Activated naive CD8-positive, alpha-beta T cell treated with anti-CD3 and anti-CD28 coated beads, Interleukin-2, amount 10 ng/mL, durations not matched to agents 7 days and 5 days (primary cell): ENCODE data around the gene KIF21A. TPM values are rescaled to one million over a fixed set of nuclear protein-coding genes. Genes with fewer than 3 reads are reported as not detected.

Experiments used
- ATAC-seq: fragments of 150-1000 bp; cut with Tn5 transposase; one replicate; pipeline ENCODE4 v1.10.0; 2021; ENCODE audit warnings: low read depth, moderate library complexity
- POLR2A ChIA-PET: fragments of 350-600 bp; sonication (Branson Sonifier 250); formaldehyde crosslinking; loops from one replicate; lab custom pipeline; 2021; ENCODE audit warnings: antibody characterized with exemption; lab: Charles Lee
- DNase-seq: peaks from one replicate; pipeline ENCODE4 v3.0.0; 2021
- H3K27ac Mint-ChIP-seq: one replicate; pipeline ENCODE4 v1.8.0; 2022; ENCODE audit warnings: mild to moderate bottlenecking, mixed read lengths
- H3K27me3 Mint-ChIP-seq: one replicate; pipeline ENCODE4 v1.8.0; 2022; ENCODE audit warnings: mild to moderate bottlenecking, moderate library complexity, mixed read lengths
- H3K36me3 Mint-ChIP-seq: one replicate; pipeline ENCODE4 v1.8.0; 2021; ENCODE audit warnings: mild to moderate bottlenecking, mixed read lengths
- H3K4me1 Mint-ChIP-seq: one replicate; pipeline ENCODE4 v1.8.0; 2021; ENCODE audit warnings: mixed read lengths
- H3K4me3 Mint-ChIP-seq: one replicate; pipeline ENCODE4 v1.8.0; 2022; ENCODE audit warnings: mild to moderate bottlenecking, moderate library complexity, mixed read lengths
- H3K9me3 Mint-ChIP-seq: one replicate; pipeline ENCODE4 v1.8.0; 2021; ENCODE audit warnings: mixed read lengths
- total RNA-seq, 2 experiments: library from RNA; stranded (reverse); gene quantifications; one replicate each; pipeline ENCODE4 v1.2.3, GENCODE V29; 2021

The KIF21A gene
- total RNA-seq, 2 experiments from 2014 or later: 19.6 to 21.4 TPM

GRCh38 chr12:39341761-39342160 lies 101.2 kb downstream of the KIF21A start:
- Mint-ChIP-seq H3K4me3 (no peak overlapping the region), H3K27me3 (no peaks in the 10 kb centered on the region), H3K27ac (no peak overlapping the region), H3K9me3 (no peaks in the 10 kb centered on the region), H3K36me3 (peaks cover 21% of the 10 kb centered on the region), H3K4me1 (no peaks in the 10 kb centered on the region)
- DNase-seq (no peak), ATAC-seq (no peak)
- POLR2A ChIA-PET: no interaction called here

- H3K27ac Mint-ChIP-seq: no peak overlapping the region
Observed at GRCh38 chr12:39341179-39341578, 101.7 kb downstream of the KIF21A start.

GRCh38 chr12:39332661-39333175 lies 110.2 kb downstream of the KIF21A start:
- POLR2A ChIA-PET: no interaction called here
- H3K27me3 Mint-ChIP-seq: no peaks in the 10 kb centered on the region
- DNase-seq: no peak
- no peak for ATAC-seq
- no peak overlapping the region for H3K4me3 Mint-ChIP-seq
- H3K9me3 Mint-ChIP-seq: peaks cover 6% of the 10 kb centered on the region
- H3K4me1 Mint-ChIP-seq: peaks cover 13% of the 10 kb centered on the region
- H3K27ac Mint-ChIP-seq: no peak overlapping the region
- peaks cover 28% of the 10 kb centered on the region for H3K36me3 Mint-ChIP-seq

More at GRCh38 chr12:39341179-39341578, 101.7 kb downstream of the KIF21A start:
- no peak for DNase-seq
- Mint-ChIP-seq H3K27me3 (no peaks in the 10 kb centered on the region), H3K36me3 (peaks cover 21% of the 10 kb centered on the region), H3K4me3 (no peak overlapping the region), H3K4me1 (no peaks in the 10 kb centered on the region), H3K9me3 (no peaks in the 10 kb centered on the region)
- POLR2A ChIA-PET: no interaction called here
- ATAC-seq: no peak

GRCh38 chr12:39331539-39332261 lies 111.2 kb downstream of the KIF21A start:
- Mint-ChIP-seq H3K36me3 (peaks cover 27% of the 10 kb centered on the region), H3K27me3 (no peaks in the 10 kb centered on the region), H3K27ac (peak overlapping the region; percentile 85), H3K9me3 (peaks cover 6% of the 10 kb centered on the region), H3K4me1 (peaks cover 13% of the 10 kb centered on the region), H3K4me3 (peak overlapping the region; percentile 36)
- DNase-seq: no peak
- POLR2A ChIA-PET: no interaction called here
- peak; percentile 47 for ATAC-seq

GRCh38 chr12:39329876-39330275 lies 113.0 kb downstream of the KIF21A start:
- no peak for DNase-seq
- no peaks in the 10 kb centered on the region for H3K27me3 Mint-ChIP-seq
- H3K4me3 Mint-ChIP-seq: no peak overlapping the region
- peaks cover 6% of the 10 kb centered on the region for H3K9me3 Mint-ChIP-seq
- H3K4me1 Mint-ChIP-seq: peaks cover 13% of the 10 kb centered on the region
- peaks cover 27% of the 10 kb centered on the region for H3K36me3 Mint-ChIP-seq
- H3K27ac Mint-ChIP-seq: no peak overlapping the region
- POLR2A ChIA-PET: no interaction called here
- ATAC-seq: no peak

GRCh38 chr12:39329018-39329417 lies 113.9 kb downstream of the KIF21A start:
- DNase-seq (no peak), ATAC-seq (no peak)
- H3K9me3 Mint-ChIP-seq: peaks cover 6% of the 10 kb centered on the region
- POLR2A ChIA-PET: no interaction called here
- H3K36me3 Mint-ChIP-seq: peaks cover 27% of the 10 kb centered on the region
- H3K27me3 Mint-ChIP-seq: no peaks in the 10 kb centered on the region
- H3K4me1 Mint-ChIP-seq: peaks cover 13% of the 10 kb centered on the region
- no peak overlapping the region for H3K4me3 Mint-ChIP-seq
- H3K27ac Mint-ChIP-seq: no peak overlapping the region

- H3K9me3 Mint-ChIP-seq: peaks cover 6% of the 10 kb centered on the region
- H3K4me1 Mint-ChIP-seq: peaks cover 13% of the 10 kb centered on the region
- H3K36me3 Mint-ChIP-seq: peaks cover 27% of the 10 kb centered on the region
- ATAC-seq (no peak), DNase-seq (no peak)
- H3K27me3 Mint-ChIP-seq: no peaks in the 10 kb centered on the region
- H3K27ac Mint-ChIP-seq: no peak overlapping the region
- POLR2A ChIA-PET: no interaction called here
- no peak overlapping the region for H3K4me3 Mint-ChIP-seq
Observed at GRCh38 chr12:39327965-39328364, 115.0 kb downstream of the KIF21A start.

GRCh38 chr12:39327510-39327909 lies 115.4 kb downstream of the KIF21A start:
- Mint-ChIP-seq H3K9me3 (peaks cover 6% of the 10 kb centered on the region), H3K4me1 (peaks cover 13% of the 10 kb centered on the region), H3K27me3 (no peaks in the 10 kb centered on the region), H3K27ac (no peak overlapping the region), H3K4me3 (no peak overlapping the region), H3K36me3 (peaks cover 22% of the 10 kb centered on the region)
- DNase-seq: no peak
- ATAC-seq: no peak
- POLR2A ChIA-PET: no interaction called here

GRCh38 chr12:39319180-39319579 lies 123.7 kb downstream of the KIF21A start:
- Mint-ChIP-seq H3K27ac (no peak overlapping the region), H3K9me3 (no peaks in the 10 kb centered on the region), H3K27me3 (no peaks in the 10 kb centered on the region), H3K4me1 (no peaks in the 10 kb centered on the region), H3K4me3 (no peak overlapping the region), H3K36me3 (peaks cover 3% of the 10 kb centered on the region)
- DNase-seq: no peak
- ATAC-seq: no peak
- POLR2A ChIA-PET: no interaction called here

GRCh38 chr12:39314547-39314946 lies 128.4 kb downstream of the KIF21A start:
- Mint-ChIP-seq H3K4me1 (no peaks in the 10 kb centered on the region), H3K27me3 (no peaks in the 10 kb centered on the region), H3K4me3 (no peak overlapping the region), H3K36me3 (peaks cover 1% of the 10 kb centered on the region), H3K27ac (no peak overlapping the region), H3K9me3 (no peaks in the 10 kb centered on the region)
- ATAC-seq (no peak), DNase-seq (no peak)
- POLR2A ChIA-PET: no interaction called here

GRCh38 chr12:39309516-39309915 lies 133.4 kb downstream of the KIF21A start:
- no peak overlapping the region for H3K4me3 Mint-ChIP-seq
- no peak for DNase-seq
- no peaks in the 10 kb centered on the region for H3K4me1 Mint-ChIP-seq
- H3K27me3 Mint-ChIP-seq: no peaks in the 10 kb centered on the region
- peaks cover 6% of the 10 kb centered on the region for H3K36me3 Mint-ChIP-seq
- no peaks in the 10 kb centered on the region for H3K9me3 Mint-ChIP-seq
- no peak overlapping the region for H3K27ac Mint-ChIP-seq
- no peak for ATAC-seq
- POLR2A ChIA-PET: no interaction called here

- no peak overlapping the region for H3K27ac Mint-ChIP-seq
- no peak overlapping the region for H3K4me3 Mint-ChIP-seq
- H3K4me1 Mint-ChIP-seq: peaks cover 1% of the 10 kb centered on the region
- H3K36me3 Mint-ChIP-seq: peaks cover 19% of the 10 kb centered on the region
- no peaks in the 10 kb centered on the region for H3K9me3 Mint-ChIP-seq
- no peak for ATAC-seq
- no peak for DNase-seq
- H3K27me3 Mint-ChIP-seq: no peaks in the 10 kb centered on the region
- POLR2A ChIA-PET: no interaction called here
Observed at GRCh38 chr12:39301422-39301821, 141.5 kb downstream of the KIF21A start.

- no peak overlapping the region for H3K27ac Mint-ChIP-seq
- no peak overlapping the region for H3K4me3 Mint-ChIP-seq
- POLR2A ChIA-PET: no interaction called here
- DNase-seq (no peak), ATAC-seq (no peak)
- peaks cover 19% of the 10 kb centered on the region for H3K36me3 Mint-ChIP-seq
- H3K9me3 Mint-ChIP-seq: no peaks in the 10 kb centered on the region
- no peaks in the 10 kb centered on the region for H3K27me3 Mint-ChIP-seq
- peaks cover 1% of the 10 kb centered on the region for H3K4me1 Mint-ChIP-seq
Observed at GRCh38 chr12:39300799-39301198, 142.1 kb downstream of the KIF21A start.

GRCh38 chr12:39297891-39298290 lies 145.0 kb downstream of the KIF21A start:
- Mint-ChIP-seq H3K27ac (no peak overlapping the region), H3K9me3 (no peaks in the 10 kb centered on the region), H3K27me3 (no peaks in the 10 kb centered on the region), H3K4me3 (no peak overlapping the region), H3K4me1 (peaks cover 1% of the 10 kb centered on the region), H3K36me3 (peaks cover 15% of the 10 kb centered on the region)
- ATAC-seq: no peak
- DNase-seq: no peak
- POLR2A ChIA-PET: interaction anchor here (0.7 kb wide), 1 partner anchor 24 kb away, joined by 4 read pairs; no protein-coding TSS in a partner anchor
